ENCODE results near the gene DDX3Y. TPM values are rescaled to one million over a fixed set of nuclear protein-coding genes. Genes with fewer than 3 reads are reported as not detected.

DDX3Y gene
- polyA plus RNA-seq (2011; rRNA removed) (32.0 and 44.8 TPM in 2 replicates), polyA minus RNA-seq (2011; rRNA and poly(A)+ RNA removed) (36.9 and 66.1 TPM in 2 replicates)

DNA sequence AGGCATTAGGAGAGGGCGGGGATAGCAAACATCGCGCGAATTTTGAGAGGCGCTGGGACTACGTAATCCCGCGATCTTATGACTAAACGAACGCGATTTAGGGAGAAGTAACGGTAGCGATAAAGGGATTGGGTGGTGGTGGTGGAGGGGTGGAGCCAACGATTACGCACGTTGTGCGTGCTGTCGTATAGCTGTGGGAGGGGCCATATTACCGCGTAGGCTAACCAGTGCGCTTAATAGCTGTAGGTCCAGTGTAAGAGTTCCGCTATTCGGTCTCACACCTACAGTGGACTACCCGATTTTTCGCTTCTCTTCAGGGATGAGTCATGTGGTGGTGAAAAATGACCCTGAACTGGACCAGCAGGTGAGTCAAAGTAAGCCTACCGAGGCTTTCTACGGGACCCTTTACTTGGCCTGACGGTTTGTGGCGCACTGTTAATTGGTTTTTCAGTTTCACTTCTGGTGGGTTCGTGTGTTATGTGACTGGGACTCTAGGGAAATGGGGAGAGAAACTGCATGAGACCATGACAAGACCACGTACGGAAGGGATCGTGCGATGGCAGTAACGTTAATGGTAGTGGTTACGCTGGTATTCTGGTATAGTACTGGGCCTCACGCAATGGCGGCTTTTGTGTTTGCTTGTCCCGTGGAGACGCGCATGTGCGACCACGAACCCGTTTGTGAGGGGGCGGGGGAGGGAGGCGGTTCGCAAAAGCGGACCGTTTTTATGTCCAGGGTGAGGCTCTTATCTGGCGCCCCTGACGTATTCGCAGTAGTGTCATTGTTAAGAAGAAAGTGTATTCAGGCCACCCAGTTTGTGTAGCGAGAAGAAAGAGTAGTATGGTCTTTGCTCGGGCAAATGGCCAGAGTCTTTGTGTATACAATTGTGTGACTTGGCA, at the start of gene DDX3Y:
DDX3Y (plus strand) TSS at position 251 of the 899 bp plus-strand sequence; CDS start at position 320, 69 bp downstream.
- peak; percentile 88 for DNase-seq (ENCODE audit: low read depth, low spot score)
- TF ChIP-seq, protein P1, sequence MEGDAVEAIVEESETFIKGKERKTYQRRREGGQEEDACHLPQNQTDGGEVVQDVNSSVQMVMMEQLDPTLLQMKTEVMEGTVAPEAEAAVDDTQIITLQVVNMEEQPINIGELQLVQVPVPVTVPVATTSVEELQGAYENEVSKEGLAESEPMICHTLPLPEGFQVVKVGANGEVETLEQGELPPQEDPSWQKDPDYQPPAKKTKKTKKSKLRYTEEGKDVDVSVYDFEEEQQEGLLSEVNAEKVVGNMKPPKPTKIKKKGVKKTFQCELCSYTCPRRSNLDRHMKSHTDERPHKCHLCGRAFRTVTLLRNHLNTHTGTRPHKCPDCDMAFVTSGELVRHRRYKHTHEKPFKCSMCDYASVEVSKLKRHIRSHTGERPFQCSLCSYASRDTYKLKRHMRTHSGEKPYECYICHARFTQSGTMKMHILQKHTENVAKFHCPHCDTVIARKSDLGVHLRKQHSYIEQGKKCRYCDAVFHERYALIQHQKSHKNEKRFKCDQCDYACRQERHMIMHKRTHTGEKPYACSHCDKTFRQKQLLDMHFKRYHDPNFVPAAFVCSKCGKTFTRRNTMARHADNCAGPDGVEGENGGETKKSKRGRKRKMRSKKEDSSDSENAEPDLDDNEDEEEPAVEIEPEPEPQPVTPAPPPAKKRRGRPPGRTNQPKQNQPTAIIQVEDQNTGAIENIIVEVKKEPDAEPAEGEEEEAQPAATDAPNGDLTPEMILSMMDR (IDR thresholded peaks at IDR 0.05; ENCODE audit: low read depth, low read length), result no peak
- H3K27me3 ChIP-seq (ENCODE audit: control insufficient read depth, insufficient read depth, low read length), result no peaks in the 10 kb centered on the region
- H3K4me3 ChIP-seq (ENCODE audit: low read depth, low read length), result peak within 1 kb of the TSS; percentile 85
- CTCF ChIA-PET, result no interaction called here
- H3K27ac ChIP-seq (ENCODE audit: low read depth, low read length), result peak within 1 kb of the TSS; percentile 99
- H3K9me3 ChIP-seq (ENCODE audit: control insufficient read depth, insufficient read depth, low read length), result peaks cover 6% of the 10 kb centered on the region; the same call in 1 of the 2 replicates
- POLR2A ChIA-PET, result no interaction called here

DNA sequence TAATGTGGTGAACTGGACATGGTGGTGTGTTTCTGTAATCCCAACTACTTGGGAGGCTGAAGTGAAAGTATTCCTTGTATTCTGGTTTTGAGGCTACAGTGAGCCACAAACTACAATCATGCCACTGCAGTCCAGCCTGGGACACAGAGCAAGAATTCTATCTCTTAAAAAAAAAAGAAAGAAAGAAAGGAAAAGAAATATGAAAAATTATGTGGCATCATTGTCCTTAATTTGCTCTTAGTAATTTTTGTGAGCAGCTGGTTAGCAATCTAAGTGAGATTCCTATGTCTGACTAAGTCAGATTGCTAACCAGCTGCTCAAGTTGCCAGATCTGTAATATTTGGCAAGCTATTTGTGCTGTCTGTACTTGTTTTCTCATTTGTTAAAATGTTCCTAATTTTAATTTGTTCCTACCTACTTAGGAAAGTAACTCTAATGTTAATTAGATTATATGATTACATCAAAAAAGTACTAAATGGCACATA, 48.8 kb upstream of the DDX3Y start:
- no peak for DNase-seq (ENCODE audit: low read depth, low spot score)
- ChIA-PET POLR2A (no interaction called here), CTCF (no interaction called here)
- H3K4me3 ChIP-seq (ENCODE audit: low read depth, low read length), result no peak overlapping the region
- no peaks in the 10 kb centered on the region for H3K27me3 ChIP-seq (ENCODE audit: control insufficient read depth, insufficient read depth, low read length)
- H3K27ac ChIP-seq (ENCODE audit: low read depth, low read length), result no peak overlapping the region
- TF ChIP-seq, protein P1 (IDR thresholded peaks at IDR 0.05; ENCODE audit: low read depth, low read length), result no peak
- no peaks in the 10 kb centered on the region for H3K9me3 ChIP-seq (ENCODE audit: control insufficient read depth, insufficient read depth, low read length)

DNA sequence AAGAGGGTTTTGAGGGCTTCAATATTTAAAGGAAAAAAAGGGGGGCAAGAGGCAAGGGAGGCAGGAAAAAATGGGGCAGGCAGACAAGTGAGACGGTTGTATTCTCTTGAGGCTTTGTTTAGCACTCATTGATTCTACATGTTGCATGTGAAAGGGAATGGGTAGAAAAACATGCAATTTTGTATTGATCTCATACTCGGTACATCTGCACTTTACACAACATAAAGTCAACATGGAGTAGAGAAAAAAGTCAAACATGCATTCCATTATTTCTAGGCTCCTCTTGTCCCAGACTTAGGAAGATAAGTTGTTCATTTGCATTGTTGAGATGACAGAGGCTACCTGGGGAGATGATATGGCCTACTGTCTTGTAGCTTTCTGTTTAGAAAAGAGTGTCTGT, 36.7 kb upstream of the DDX3Y start:
- TF ChIP-seq, protein P1 (IDR thresholded peaks at IDR 0.05; ENCODE audit: low read depth, low read length), result no peak
- H3K27me3 ChIP-seq (ENCODE audit: control insufficient read depth, insufficient read depth, low read length), result no peaks in the 10 kb centered on the region
- H3K4me3 ChIP-seq (ENCODE audit: low read depth, low read length), result no peak overlapping the region
- POLR2A ChIA-PET, result no interaction called here
- CTCF ChIA-PET, result no interaction called here
- H3K9me3 ChIP-seq (ENCODE audit: control insufficient read depth, insufficient read depth, low read length), result no peaks in the 10 kb centered on the region
- H3K27ac ChIP-seq (ENCODE audit: low read depth, low read length), result no peak overlapping the region
- DNase-seq (ENCODE audit: low read depth, low spot score), result no peak

GRCh38 chrY:12896973-12897372, 7.7 kb upstream of the DDX3Y start:
- CTCF ChIA-PET, result no interaction called here
- Histone ChIP-seq H3K4me3 (ENCODE audit: low read depth, low read length) (no peak overlapping the region), H3K9me3 (ENCODE audit: control insufficient read depth, insufficient read depth, low read length) (no peaks in the 10 kb centered on the region), H3K27ac (ENCODE audit: low read depth, low read length) (no peak overlapping the region), H3K27me3 (ENCODE audit: control insufficient read depth, insufficient read depth, low read length) (no peaks in the 10 kb centered on the region)
- DNase-seq (ENCODE audit: low read depth, low spot score), result no peak
- TF ChIP-seq, protein P1 (IDR thresholded peaks at IDR 0.05; ENCODE audit: low read depth, low read length), result no peak
- POLR2A ChIA-PET, result no interaction called here

DNA sequence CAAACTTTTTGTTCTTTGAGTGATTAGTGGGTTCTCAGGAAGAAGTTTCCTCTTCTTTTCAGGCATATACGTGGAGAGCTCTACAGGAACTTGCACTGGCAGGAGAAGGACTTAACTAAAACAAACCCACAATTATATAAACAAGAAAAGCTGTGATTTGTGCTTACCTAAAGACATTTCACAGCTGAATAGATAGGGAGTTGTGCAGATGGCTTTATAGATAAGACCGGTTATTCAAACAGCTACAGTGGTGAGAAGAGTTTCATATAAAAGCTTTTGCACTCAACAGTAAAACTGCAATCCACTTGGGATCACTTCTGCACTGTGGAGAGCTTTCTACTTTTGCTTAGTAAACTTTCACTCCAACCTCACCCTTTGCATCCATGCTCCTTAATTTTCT, 6.1 kb upstream of the DDX3Y start:
- TF ChIP-seq, protein P1 (IDR thresholded peaks at IDR 0.05; ENCODE audit: low read depth, low read length), result no peak
- no peaks in the 10 kb centered on the region for H3K27me3 ChIP-seq (ENCODE audit: control insufficient read depth, insufficient read depth, low read length)
- CTCF ChIA-PET, result no interaction called here
- H3K9me3 ChIP-seq (ENCODE audit: control insufficient read depth, insufficient read depth, low read length), result no peaks in the 10 kb centered on the region
- no peak overlapping the region for H3K27ac ChIP-seq (ENCODE audit: low read depth, low read length)
- H3K4me3 ChIP-seq (ENCODE audit: low read depth, low read length), result no peak overlapping the region
- POLR2A ChIA-PET, result no interaction called here
- no peak for DNase-seq (ENCODE audit: low read depth, low spot score)

Measured in AG04450 (cell line).